IPS-18c (cell line): ENCODE results near the gene FARP2.

ENCODE experiments used
- H3K4me3 ChIP-seq: 2 replicates; pipeline ENCODE4 v1.7.0; 2013; ENCODE audit warnings: low read depth, mild to moderate bottlenecking, low read length, moderate library complexity; ENCODE audit not compliant: insufficient read depth
- H3K9me3 ChIP-seq: one replicate; pipeline ENCODE4 v1.6.1; 2013; ENCODE audit warnings: mild to moderate bottlenecking, low read length, moderate library complexity; ENCODE audit not compliant: control insufficient read depth, insufficient read depth

The FARP2 gene, protein sequence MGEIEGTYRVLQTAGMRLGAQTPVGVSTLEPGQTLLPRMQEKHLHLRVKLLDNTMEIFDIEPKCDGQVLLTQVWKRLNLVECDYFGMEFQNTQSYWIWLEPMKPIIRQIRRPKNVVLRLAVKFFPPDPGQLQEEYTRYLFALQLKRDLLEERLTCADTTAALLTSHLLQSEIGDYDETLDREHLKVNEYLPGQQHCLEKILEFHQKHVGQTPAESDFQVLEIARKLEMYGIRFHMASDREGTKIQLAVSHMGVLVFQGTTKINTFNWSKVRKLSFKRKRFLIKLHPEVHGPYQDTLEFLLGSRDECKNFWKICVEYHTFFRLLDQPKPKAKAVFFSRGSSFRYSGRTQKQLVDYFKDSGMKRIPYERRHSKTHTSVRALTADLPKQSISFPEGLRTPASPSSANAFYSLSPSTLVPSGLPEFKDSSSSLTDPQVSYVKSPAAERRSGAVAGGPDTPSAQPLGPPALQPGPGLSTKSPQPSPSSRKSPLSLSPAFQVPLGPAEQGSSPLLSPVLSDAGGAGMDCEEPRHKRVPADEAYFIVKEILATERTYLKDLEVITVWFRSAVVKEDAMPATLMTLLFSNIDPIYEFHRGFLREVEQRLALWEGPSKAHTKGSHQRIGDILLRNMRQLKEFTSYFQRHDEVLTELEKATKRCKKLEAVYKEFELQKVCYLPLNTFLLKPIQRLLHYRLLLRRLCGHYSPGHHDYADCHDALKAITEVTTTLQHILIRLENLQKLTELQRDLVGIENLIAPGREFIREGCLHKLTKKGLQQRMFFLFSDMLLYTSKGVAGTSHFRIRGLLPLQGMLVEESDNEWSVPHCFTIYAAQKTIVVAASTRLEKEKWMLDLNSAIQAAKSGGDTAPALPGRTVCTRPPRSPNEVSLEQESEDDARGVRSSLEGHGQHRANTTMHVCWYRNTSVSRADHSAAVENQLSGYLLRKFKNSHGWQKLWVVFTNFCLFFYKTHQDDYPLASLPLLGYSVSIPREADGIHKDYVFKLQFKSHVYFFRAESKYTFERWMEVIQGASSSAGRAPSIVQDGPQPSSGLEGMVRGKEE

DNA sequence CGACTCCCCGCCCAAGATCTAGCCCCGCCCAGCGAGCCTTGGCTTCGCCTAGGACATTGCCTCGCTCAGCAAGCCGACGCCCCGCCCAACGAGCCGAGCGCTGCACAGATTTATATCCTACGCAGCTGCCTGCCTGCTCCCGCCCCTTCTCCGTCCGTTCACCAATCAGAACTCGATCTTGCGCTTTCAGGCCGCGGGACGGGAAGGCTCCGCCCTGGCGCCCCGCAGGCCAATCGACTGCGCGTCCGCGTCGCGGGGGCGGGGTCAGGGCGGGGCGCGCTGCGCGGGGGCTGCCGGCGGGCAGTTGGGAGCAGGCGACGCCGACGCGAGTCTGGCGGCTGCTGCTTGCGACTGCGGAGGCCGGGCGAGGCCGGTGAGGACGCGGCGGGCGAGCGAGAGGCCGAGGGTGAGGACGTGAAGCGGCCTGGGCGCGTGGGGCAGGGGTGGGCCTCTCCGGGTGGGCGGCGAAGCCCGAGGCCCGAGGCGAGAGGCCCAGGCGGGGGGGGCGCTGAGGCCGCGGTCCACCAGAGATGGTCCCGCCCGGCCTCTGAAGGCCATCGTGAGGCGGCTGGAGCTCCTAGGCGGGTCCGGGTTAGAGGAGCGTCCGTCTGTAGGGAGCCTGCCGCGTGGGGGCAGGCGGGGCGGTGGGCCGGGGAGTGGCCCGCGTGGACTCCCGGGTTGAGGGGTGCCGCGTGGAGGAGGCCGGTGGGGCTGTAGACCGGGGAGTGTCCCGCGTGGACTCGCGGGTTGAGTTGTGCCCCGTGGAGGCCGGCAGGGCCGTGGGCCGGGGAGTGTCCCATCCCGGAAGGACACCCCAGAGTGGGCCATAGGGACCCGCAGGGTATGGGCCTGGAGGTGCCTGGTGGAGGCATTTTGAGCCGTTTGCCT lies at the start of gene FARP2:
Gene FARP2 (plus strand): TSS at position 303 of the 888 bp plus-strand sequence. CDS start 16,823 bp downstream, outside the sequence.
- H3K9me3 ChIP-seq = no peaks in the 10 kb centered on the region
- H3K4me3 ChIP-seq = peak within 1 kb of the TSS; percentile 84

- Histone ChIP-seq H3K9me3 (peaks cover 2% of the 10 kb centered on the region), H3K4me3 (no peak overlapping the region)
Observed at GRCh38 chr2:241307055-241307454, 49.0 kb upstream of the FARP2 start.

- H3K9me3 ChIP-seq = no peaks in the 10 kb centered on the region
- H3K4me3 ChIP-seq = no peak overlapping the region
Observed at GRCh38 chr2:241308267-241308666, 47.8 kb upstream of the FARP2 start.

DNA sequence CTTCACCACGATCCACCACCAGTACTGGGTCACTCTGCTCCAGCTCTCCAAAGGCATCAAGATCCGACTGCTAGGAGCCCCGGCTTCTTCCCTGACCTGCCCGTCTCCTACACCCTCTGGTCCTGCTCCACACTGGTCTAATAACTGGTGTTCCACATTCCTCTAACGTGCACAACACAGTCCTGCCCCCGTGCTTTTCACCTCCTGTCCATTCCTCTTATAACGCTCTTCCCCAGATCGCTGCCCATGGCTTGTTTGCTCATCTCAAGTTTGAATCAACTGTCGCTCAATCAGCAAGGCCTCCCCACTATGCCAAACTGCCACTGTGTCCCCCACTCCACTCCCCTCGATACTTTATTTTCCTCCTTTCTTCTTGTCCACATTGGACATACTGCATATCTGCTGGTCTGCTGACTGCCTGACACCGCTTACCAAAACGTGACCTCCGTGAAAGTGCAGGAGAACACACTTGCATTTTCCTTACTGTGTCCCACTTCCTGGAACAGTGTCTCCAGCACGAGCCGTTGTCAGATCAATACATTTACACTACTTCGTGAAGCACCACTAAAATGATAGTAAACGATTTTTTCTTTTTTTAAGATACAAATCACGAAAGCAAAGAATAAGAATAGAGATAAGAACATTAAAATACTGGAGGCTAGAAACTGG lies 47.1 kb upstream of the FARP2 start:
- Histone ChIP-seq H3K9me3 (no peaks in the 10 kb centered on the region), H3K4me3 (no peak overlapping the region)

DNA sequence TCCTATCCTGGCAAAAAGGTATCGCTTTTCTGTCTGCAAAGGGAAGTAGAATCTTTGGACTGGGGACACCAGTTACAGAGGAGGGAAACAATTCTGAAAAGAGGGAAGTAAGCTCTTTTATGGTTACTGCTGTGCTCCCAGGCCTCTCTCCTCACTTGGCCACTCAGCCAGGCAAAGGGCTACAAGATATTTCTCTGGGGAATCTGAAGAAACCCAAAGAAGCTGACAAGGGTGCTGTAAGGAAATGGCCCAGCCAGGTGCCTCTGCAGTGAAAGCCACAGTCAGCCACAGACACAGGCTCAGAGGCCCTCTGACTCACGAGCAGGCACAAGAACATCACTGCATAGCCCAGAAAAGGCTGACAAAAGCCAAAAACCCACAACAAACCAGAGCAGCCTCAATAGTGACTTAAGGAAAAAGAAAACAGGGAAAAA lies 46.4 kb upstream of the FARP2 start:
- H3K9me3 ChIP-seq = no peaks in the 10 kb centered on the region
- H3K4me3 ChIP-seq = no peak overlapping the region

- H3K9me3 ChIP-seq = no peaks in the 10 kb centered on the region
- H3K4me3 ChIP-seq = no peak overlapping the region
Observed at GRCh38 chr2:241310917-241311566, 45.0 kb upstream of the FARP2 start.

- H3K9me3 ChIP-seq = no peaks in the 10 kb centered on the region
- H3K4me3 ChIP-seq = no peak overlapping the region
Observed at GRCh38 chr2:241312082-241312481, 44.0 kb upstream of the FARP2 start.

DNA sequence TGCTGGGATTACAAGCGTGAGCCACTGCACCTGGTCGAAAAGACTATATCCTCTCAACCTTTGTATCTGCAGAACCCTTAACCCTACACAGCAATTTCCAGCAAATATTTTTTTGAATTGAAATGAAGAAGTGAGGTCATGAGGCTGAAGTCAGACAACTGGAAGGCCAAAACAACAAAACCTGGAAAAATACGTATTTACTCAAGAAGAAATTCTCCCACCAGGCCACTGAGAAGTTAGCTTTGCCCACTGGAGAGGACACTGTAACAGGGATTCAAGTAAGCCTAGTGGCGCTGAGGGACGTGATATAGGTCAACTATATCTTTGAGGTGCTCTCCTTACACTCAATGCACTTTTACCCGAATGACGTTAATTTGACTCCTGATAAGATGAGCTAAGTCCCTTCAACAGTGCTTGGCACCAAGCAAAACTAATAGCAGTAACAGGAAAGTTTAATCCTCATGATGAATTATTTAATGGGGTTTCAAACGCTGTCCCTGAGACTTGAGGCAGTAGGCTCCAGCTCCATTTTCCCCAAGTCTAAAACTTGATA lies 42.5 kb upstream of the FARP2 start:
- Histone ChIP-seq H3K4me3 (peak overlapping the region; percentile 1; the same call in 1 of the 2 replicates), H3K9me3 (no peaks in the 10 kb centered on the region)

GRCh38 chr2:241314226-241315092 lies 41.6 kb upstream of the FARP2 start:
- peak overlapping the region; percentile 97 for H3K4me3 ChIP-seq
- no peaks in the 10 kb centered on the region for H3K9me3 ChIP-seq

DNA sequence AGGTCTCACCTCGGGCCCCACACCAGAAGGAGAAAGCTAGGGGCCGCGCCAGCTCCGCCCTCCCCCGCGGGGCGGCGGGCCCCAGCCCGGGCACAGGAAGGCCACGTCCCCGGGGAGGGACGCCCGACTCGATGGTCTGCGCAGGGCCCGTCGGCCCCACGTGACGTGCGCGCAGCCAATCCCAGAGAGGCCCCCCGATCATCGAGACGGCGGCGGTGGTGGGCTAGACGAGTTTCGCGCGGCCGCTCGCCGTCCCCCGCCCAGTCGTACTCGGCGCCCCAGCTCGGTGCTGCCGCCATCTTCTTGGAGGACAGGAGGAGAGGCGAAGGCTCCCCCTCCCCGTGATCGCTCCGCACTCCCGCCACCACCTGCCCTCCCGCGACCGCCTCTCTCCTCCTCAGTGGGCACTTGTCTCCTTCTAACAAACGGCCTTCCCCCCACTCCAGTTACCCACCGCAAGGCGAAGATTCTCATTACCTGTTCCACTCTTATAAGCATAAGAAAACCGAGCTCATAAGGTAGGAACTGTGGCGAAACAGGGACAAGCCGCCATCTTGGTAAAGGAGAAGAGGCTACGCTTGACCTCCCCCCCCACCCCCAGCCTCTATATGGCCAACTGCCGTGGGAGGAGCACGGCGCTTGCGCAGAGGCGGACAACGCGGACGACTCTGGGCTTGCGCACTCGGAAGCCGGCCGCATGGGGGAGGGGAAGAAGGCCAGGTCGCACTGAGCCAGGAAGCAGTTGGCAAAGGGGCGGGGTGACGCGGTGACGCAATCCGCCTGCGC lies 40.8 kb upstream of the FARP2 start, which contains the start of gene HDLBP:
Gene HDLBP (minus strand): TSS at position 580 of the 786 bp plus-strand sequence. CDS start 48,803 bp downstream, outside the sequence.
- H3K9me3 ChIP-seq = no peaks in the 10 kb centered on the region

GRCh38 chr2:241315879-241316631 lies 40.0 kb upstream of the FARP2 start, which contains the start of gene SEPTIN2:
Gene SEPTIN2 (plus strand): TSS chr2:241315925. CDS start chr2:241324233, 8,308 bp downstream.
- no peaks in the 10 kb centered on the region for H3K9me3 ChIP-seq

More for the DNA sequence above, 40.8 kb upstream of the FARP2 start, which contains the start of gene HDLBP:
- H3K4me3 ChIP-seq = peak within 1 kb of the TSS; percentile 97

GRCh38 chr2:241316825-241317224 lies 39.3 kb upstream of the FARP2 start:
- H3K4me3 ChIP-seq = peak overlapping the region; percentile 95
- no peaks in the 10 kb centered on the region for H3K9me3 ChIP-seq

More at GRCh38 chr2:241315879-241316631, 40.0 kb upstream of the FARP2 start, which contains the start of gene SEPTIN2:
- peak within 1 kb of the TSS; percentile 97 for H3K4me3 ChIP-seq

DNA sequence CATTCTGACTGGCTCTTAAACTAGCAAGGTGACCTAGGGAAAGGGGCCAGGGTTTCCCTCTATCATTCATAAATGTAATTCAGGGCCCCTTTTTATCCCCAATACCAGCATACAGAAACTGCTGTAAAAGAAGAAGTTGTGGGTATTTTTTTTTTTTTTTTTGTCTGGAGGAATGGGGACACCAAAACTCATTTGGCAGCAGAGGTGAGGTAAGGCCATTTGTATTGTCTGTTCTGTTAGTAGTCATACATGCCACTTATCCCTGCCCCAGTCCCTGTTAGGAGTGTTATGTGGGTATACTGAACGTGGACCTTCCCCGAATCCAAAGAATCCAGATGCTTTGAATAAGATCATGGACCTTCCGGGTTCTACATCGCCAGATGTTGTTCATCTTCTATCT lies 38.7 kb upstream of the FARP2 start:
- H3K9me3 ChIP-seq = no peaks in the 10 kb centered on the region
- H3K4me3 ChIP-seq = peak overlapping the region; percentile 95; the same call in 1 of the 2 replicates
